ENCODE measurements around the gene CRYGB. TPM values are rescaled to one million over a fixed set of nuclear protein-coding genes. Genes with fewer than 3 reads are reported as not detected.
"Not testable (repeated sequence)": the region's sequence is repeated elsewhere in the genome, so short reads cannot be mapped to it uniquely, and the experiment has no call there.

CRYGB gene
- total RNA-seq, 1 experiment from 2014 or later, result not detected

DNA sequence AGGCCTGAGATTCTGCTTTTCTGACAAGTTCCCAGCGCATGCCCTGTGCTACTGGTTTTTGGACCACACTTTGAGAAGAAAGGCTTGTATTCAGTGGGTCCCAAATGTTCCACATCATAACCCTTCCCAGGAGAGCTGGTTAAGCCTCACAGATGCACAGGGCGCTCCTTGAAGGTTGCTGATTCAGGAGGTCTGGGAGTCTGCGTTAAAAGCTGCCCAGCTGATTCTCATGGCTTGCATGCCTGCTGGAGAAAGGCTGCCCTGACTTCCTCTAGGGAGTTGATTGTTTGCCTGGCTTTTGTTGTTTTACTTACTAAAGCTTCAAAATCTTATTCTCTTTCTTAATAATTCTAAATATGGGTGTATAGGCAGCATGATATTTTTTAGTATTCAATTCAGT is 42.3 kb downstream of the CRYGB start:
- DNase-seq (ENCODE audit: unreplicated experiment), result no peak
- ChIA-PET POLR2A (interaction anchor here (0.6 kb wide), 1 partner anchor 1502 kb away, joined by 5 read pairs; no protein-coding TSS in a partner anchor), CTCF (interaction anchor here (0.5 to 4.7 kb wide), 6 partner anchors 9 to 338 kb away, joined by 3 to 46 read pairs (median 4); partner anchors contain the start of gene IDH1)
- Mint-ChIP-seq H3K9me3 (ENCODE audit: unreplicated experiment) (no peaks in the 10 kb centered on the region), H3K27me3 (ENCODE audit: insufficient read depth, unreplicated experiment) (no peaks in the 10 kb centered on the region), H3K4me1 (ENCODE audit: insufficient read depth, unreplicated experiment) (peaks cover 4% of the 10 kb centered on the region), H3K27ac (ENCODE audit: low read depth, unreplicated experiment) (no peak overlapping the region), H3K36me3 (ENCODE audit: insufficient read depth, unreplicated experiment) (no peaks in the 10 kb centered on the region), H3K4me3 (ENCODE audit: unreplicated experiment) (no peak overlapping the region)
- intact Hi-C loops (cut with micrococcal nuclease), result loop anchor here (2.0 to 10.0 kb wide), 3 partner anchors 71 to 1104 kb away; no protein-coding TSS in a partner anchor
- TF ChIP-seq, protein P1, sequence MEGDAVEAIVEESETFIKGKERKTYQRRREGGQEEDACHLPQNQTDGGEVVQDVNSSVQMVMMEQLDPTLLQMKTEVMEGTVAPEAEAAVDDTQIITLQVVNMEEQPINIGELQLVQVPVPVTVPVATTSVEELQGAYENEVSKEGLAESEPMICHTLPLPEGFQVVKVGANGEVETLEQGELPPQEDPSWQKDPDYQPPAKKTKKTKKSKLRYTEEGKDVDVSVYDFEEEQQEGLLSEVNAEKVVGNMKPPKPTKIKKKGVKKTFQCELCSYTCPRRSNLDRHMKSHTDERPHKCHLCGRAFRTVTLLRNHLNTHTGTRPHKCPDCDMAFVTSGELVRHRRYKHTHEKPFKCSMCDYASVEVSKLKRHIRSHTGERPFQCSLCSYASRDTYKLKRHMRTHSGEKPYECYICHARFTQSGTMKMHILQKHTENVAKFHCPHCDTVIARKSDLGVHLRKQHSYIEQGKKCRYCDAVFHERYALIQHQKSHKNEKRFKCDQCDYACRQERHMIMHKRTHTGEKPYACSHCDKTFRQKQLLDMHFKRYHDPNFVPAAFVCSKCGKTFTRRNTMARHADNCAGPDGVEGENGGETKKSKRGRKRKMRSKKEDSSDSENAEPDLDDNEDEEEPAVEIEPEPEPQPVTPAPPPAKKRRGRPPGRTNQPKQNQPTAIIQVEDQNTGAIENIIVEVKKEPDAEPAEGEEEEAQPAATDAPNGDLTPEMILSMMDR (IDR thresholded peaks at IDR 0.05; ENCODE audit: unreplicated experiment), result no peak
- no TSS peak for BruUV-seq (replicated peaks)

DNA sequence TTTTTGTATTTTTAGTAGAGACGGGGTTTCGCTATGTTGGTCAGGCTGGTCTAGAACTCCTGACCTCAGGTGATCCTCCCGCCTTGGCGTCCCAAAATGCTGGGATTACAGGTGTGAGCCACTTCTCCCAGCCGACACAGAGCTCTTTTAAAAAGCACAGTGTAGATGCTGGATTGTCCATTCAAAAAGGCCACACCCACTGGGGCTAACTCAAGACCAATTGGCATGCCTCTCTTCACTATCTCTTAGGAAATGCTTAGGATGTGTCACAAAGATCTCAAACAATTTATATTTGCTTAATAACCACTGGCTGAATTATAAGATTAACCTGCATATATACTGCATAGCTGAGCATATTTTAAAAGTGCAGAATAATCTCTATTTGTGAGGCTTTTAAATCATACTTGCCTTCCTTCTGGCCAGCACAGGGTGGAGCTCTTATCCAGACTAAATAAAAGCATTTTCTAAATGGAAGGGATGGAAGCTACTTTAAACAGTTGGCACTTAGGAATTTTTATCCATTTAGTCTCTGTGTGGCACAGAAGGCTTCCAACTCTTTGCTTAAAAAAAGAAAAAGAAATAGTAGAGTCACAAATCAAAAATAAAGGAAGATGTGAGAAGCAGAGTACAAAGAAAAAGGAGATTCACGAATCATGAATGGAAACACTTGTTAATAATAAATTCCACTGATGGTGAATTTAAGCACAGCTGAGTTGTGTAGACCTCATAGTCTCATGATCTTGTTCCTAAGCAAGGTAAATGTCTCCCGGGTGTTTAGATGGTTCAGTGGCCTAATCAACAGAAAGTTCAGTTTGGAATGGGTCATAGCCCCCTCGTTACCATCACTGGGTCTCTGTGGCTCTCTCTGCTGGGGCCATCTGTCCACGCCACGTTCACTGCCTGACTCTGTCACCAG is 44.0 kb downstream of the CRYGB start:
- peaks cover 4% of the 10 kb centered on the region for H3K4me1 Mint-ChIP-seq (ENCODE audit: insufficient read depth, unreplicated experiment)
- ChIA-PET CTCF (interaction anchor here (0.6 to 4.7 kb wide), 26 partner anchors 9 to 1135 kb away, joined by 3 to 46 read pairs (median 4); partner anchors contain the start of genes IDH1 and PIKFYVE), POLR2A (interaction anchor here (1.7 to 2.4 kb wide), 3 partner anchors 73 to 165 kb away, joined by 6 to 22 read pairs (median 11); partner anchors contain the start of genes IDH1 and PIKFYVE)
- no peak overlapping the region for H3K4me3 Mint-ChIP-seq (ENCODE audit: unreplicated experiment)
- intact Hi-C loops (cut with micrococcal nuclease), result loop anchor here (1.0 to 10.0 kb wide), 4 partner anchors 73 to 1105 kb away; partner anchors contain the start of gene IDH1
- no peaks in the 10 kb centered on the region for H3K9me3 Mint-ChIP-seq (ENCODE audit: unreplicated experiment)
- no peak overlapping the region for H3K27ac Mint-ChIP-seq (ENCODE audit: low read depth, unreplicated experiment)
- H3K27me3 Mint-ChIP-seq (ENCODE audit: insufficient read depth, unreplicated experiment), result no peaks in the 10 kb centered on the region
- TF ChIP-seq, protein P1 (IDR thresholded peaks at IDR 0.05; ENCODE audit: unreplicated experiment), result peak; percentile 30
- no peaks in the 10 kb centered on the region for H3K36me3 Mint-ChIP-seq (ENCODE audit: insufficient read depth, unreplicated experiment)
- no TSS peak for BruUV-seq (replicated peaks)
- DNase-seq (ENCODE audit: unreplicated experiment), result peak; percentile 37

DNA sequence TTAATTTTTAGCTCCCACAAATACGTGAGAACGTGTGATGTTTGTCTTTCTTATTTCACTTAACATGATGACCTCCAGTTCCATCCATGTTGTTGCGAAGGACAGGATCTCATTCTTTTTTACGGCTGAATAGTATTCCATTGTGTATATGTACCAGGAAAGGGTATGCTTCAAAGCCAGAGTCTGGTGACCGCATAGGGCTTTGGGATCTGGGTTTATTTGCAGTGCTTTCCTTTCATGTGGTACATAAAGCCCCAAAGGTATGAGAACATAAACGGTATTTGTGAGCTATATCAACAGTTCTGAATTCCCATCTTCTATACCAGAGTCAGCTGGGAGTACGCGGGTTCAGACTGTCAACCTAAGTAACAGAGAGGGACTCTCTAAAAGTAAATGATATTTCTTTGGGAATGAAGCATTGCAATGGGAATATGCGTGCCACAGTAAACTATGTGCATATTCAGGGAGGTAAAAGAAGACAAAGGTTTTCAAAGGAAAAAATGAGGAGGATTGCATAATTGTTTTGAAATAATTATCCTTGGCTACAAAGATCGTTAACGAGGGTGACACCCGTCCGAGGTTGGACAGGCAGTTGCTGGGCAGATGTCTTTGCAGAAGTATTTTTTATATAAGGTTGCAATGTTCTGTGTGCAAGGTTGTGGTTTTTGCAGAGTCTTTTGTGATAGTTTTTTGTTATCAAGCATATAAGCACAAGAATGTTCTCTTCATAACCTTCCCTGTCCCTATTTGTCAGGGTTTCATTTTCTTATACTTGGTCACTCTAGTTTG is 46.1 kb downstream of the CRYGB start:
- ChIA-PET CTCF (interaction anchor here (0.6 to 1.8 kb wide), 5 partner anchors 10 to 1222 kb away, joined by 3 to 12 read pairs (median 3); no protein-coding TSS in a partner anchor), POLR2A (no interaction called here)
- H3K36me3 Mint-ChIP-seq (ENCODE audit: insufficient read depth, unreplicated experiment), result no peaks in the 10 kb centered on the region
- H3K9me3 Mint-ChIP-seq (ENCODE audit: unreplicated experiment), result no peaks in the 10 kb centered on the region
- H3K4me1 Mint-ChIP-seq (ENCODE audit: insufficient read depth, unreplicated experiment), result peaks cover 4% of the 10 kb centered on the region
- no peaks in the 10 kb centered on the region for H3K27me3 Mint-ChIP-seq (ENCODE audit: insufficient read depth, unreplicated experiment)
- DNase-seq (ENCODE audit: unreplicated experiment), result no peak
- intact Hi-C loops (cut with micrococcal nuclease), result loop anchor here (5.0 to 10.0 kb wide), 2 partner anchors 275 to 1107 kb away; no protein-coding TSS in a partner anchor
- no peak overlapping the region for H3K4me3 Mint-ChIP-seq (ENCODE audit: unreplicated experiment)
- BruUV-seq (replicated peaks), result no TSS peak
- H3K27ac Mint-ChIP-seq (ENCODE audit: low read depth, unreplicated experiment), result no peak overlapping the region
- TF ChIP-seq, protein P1 (IDR thresholded peaks at IDR 0.05; ENCODE audit: unreplicated experiment), result no peak

DNA sequence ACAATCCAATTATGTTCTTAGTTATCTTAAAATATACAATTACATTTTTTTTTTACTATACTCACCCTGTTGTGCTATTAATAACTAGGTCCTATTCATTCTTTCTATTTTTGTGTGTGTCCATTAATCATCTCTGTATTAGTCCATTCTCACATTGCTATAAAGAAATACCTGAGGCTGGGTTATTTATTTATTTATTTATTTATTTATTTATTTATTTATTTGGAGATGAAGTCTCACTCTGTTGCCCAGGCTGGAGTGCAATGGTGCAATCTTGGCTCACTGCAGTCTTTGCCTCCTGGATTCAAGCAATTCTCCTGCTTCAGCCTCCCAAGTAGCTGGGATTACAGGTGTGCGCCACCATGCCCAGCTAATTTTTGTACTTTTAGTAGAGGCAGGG is 47.3 kb downstream of the CRYGB start:
- POLR2A ChIA-PET, result interaction anchor here (0.8 kb wide), 1 partner anchor 74 kb away, joined by 4 read pairs; no protein-coding TSS in a partner anchor
- intact Hi-C loops (cut with micrococcal nuclease); H3K36me3 Mint-ChIP-seq (ENCODE audit: insufficient read depth, unreplicated experiment); H3K4me1 Mint-ChIP-seq (ENCODE audit: insufficient read depth, unreplicated experiment); H3K9me3 Mint-ChIP-seq (ENCODE audit: unreplicated experiment); H3K27me3 Mint-ChIP-seq (ENCODE audit: insufficient read depth, unreplicated experiment); BruUV-seq (replicated peaks); H3K27ac Mint-ChIP-seq (ENCODE audit: low read depth, unreplicated experiment); H3K4me3 Mint-ChIP-seq (ENCODE audit: unreplicated experiment); DNase-seq (ENCODE audit: unreplicated experiment): not testable (repeated sequence)
- CTCF ChIA-PET, result interaction anchor here (0.5 to 1.0 kb wide), 4 partner anchors 26 to 329 kb away, joined by 3 read pairs; partner anchors contain the start of gene FZD5

All from MCF 10A (cell line).